ENCODE results near the gene EFCAB14.

DNA sequence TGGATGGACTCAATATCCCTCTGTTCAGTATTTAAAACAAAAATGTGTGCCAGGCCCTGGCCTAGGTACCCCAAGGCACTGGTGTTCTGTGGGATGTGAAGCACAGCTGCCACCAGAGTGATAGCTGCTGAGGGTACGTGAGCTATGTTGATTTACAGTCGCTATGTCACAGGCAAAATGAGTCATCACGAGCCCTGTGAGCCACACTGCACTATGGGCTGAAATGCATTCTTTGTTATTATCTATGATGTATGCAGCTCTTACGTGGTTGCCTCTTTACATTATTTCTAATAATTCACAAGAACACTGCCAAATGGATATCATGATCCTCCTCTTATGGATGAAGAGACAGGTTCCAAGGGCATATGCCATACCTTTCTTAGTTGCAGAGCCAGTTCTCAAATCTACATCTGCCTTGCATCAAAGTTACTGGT is 45.1 kb downstream of the EFCAB14 start:
- TF ChIP-seq, protein P1, sequence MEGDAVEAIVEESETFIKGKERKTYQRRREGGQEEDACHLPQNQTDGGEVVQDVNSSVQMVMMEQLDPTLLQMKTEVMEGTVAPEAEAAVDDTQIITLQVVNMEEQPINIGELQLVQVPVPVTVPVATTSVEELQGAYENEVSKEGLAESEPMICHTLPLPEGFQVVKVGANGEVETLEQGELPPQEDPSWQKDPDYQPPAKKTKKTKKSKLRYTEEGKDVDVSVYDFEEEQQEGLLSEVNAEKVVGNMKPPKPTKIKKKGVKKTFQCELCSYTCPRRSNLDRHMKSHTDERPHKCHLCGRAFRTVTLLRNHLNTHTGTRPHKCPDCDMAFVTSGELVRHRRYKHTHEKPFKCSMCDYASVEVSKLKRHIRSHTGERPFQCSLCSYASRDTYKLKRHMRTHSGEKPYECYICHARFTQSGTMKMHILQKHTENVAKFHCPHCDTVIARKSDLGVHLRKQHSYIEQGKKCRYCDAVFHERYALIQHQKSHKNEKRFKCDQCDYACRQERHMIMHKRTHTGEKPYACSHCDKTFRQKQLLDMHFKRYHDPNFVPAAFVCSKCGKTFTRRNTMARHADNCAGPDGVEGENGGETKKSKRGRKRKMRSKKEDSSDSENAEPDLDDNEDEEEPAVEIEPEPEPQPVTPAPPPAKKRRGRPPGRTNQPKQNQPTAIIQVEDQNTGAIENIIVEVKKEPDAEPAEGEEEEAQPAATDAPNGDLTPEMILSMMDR (IDR thresholded peaks at IDR 0.05): no peak
- TF ChIP-seq POLR2A (IDR thresholded peaks at IDR 0.05) (no peak), EP300 (IDR thresholded peaks at IDR 0.05) (no peak), POLR2AphosphoS5 (IDR thresholded peaks at IDR 0.05) (no peak)

Measured in sigmoid colon (tissue), 4 donors.